Measurements from ENCODE around the gene CRK.

DNA sequence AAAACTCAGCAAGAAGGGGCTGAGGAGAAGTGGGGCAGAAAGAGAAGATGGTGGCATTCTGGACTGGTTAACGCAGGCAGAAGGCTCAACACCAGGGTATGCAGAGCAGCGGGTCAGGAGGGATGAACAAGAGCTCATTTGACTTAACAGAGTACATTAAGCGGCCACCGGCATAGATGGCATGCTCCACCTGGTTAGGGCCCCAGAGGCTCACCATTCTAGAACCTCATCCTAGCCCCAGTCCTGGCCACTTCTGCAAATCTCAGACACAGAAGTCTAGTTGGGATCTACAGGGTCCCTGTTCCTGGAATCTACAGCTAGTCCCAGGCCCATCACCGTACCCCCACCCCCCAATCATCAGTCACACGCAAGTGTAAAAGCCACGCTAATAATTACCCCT lies 38.2 kb upstream of the CRK start:
- no peak for TF ChIP-seq CTCF (IDR thresholded peaks at IDR 0.05 in 2 of 3, conservative IDR thresholded peaks at IDR 0.05 in 1 of 3; ENCODE audit: control insufficient read depth in 2 of 3, extremely low read depth in 1 of 3, insufficient read depth in 1 of 3, low read depth in 3 of 3, low read length in 3 of 3)
- TF ChIP-seq ASH2L (IDR thresholded peaks at IDR 0.05; ENCODE audit: borderline replicate concordance, low read depth) = no peak
- TF ChIP-seq STAT1 (conservative IDR thresholded peaks at IDR 0.05) = no peak
- TF ChIP-seq POLR2A (IDR thresholded peaks at IDR 0.05; ENCODE audit: low read depth, low read length) = no peak
- TF ChIP-seq SMARCA5 (IDR thresholded peaks at IDR 0.05) = no peak
- no peak for TF ChIP-seq EZH2 (IDR thresholded peaks at IDR 0.05; ENCODE audit: borderline replicate concordance, control insufficient read depth, low read depth, low read length)
- no peak for TF ChIP-seq CBX3 (IDR thresholded peaks at IDR 0.05; ENCODE audit: borderline replicate concordance, low read depth)
- TF ChIP-seq NR2C2 (IDR thresholded peaks at IDR 0.05; ENCODE audit: borderline replicate concordance, control insufficient read depth, insufficient read length, low read depth) = no peak
- no peak for TF ChIP-seq CREM (IDR thresholded peaks at IDR 0.05; ENCODE audit: low read depth)
- no peak for TF ChIP-seq SMC3 (IDR thresholded peaks at IDR 0.05; ENCODE audit: borderline replicate concordance, low read length)
- no peak for TF ChIP-seq POLR2AphosphoS5 (IDR thresholded peaks at IDR 0.05; ENCODE audit: low read length)
